Activated naive CD4-positive, alpha-beta T cell treated with anti-CD3 and anti-CD28 coated beads, Interleukin-2, amount 10 ng/mL, durations not matched to agents 7 days and 5 days (primary cell): ENCODE measurements around the gene DPEP1.
"Not testable (repeated sequence)": the region's sequence is repeated elsewhere in the genome, so short reads cannot be mapped to it uniquely, and the experiment has no call there.

Source experiments
- CTCF ChIA-PET: fragments of 350-600 bp; sonication (Branson Sonifier 250); formaldehyde crosslinking; loops from one replicate; lab custom pipeline; 2021; ENCODE audit warnings: antibody characterized with exemption; lab: Charles Lee
- DNase-seq: peaks from one replicate; pipeline ENCODE4 v3.0.0-alpha.2; 2020
- H3K27ac Mint-ChIP-seq: one replicate; pipeline ENCODE4 v1.8.0; 2021; ENCODE audit warnings: mild to moderate bottlenecking, moderate library complexity, mixed read lengths
- H3K27me3 Mint-ChIP-seq: one replicate; pipeline ENCODE4 v1.8.0; 2021; ENCODE audit warnings: mild to moderate bottlenecking, mixed read lengths
- H3K36me3 Mint-ChIP-seq: one replicate; pipeline ENCODE4 v1.8.0; 2021; ENCODE audit warnings: mixed read lengths
- H3K4me1 Mint-ChIP-seq: one replicate; pipeline ENCODE4 v1.8.0; 2021; ENCODE audit warnings: mixed read lengths
- H3K4me3 Mint-ChIP-seq: one replicate; pipeline ENCODE4 v1.8.0; 2021; ENCODE audit warnings: mild to moderate bottlenecking, moderate library complexity, mixed read lengths
- H3K9me3 Mint-ChIP-seq: one replicate; pipeline ENCODE4 v1.8.0; 2021; ENCODE audit warnings: mixed read lengths

Gene DPEP1

DNA sequence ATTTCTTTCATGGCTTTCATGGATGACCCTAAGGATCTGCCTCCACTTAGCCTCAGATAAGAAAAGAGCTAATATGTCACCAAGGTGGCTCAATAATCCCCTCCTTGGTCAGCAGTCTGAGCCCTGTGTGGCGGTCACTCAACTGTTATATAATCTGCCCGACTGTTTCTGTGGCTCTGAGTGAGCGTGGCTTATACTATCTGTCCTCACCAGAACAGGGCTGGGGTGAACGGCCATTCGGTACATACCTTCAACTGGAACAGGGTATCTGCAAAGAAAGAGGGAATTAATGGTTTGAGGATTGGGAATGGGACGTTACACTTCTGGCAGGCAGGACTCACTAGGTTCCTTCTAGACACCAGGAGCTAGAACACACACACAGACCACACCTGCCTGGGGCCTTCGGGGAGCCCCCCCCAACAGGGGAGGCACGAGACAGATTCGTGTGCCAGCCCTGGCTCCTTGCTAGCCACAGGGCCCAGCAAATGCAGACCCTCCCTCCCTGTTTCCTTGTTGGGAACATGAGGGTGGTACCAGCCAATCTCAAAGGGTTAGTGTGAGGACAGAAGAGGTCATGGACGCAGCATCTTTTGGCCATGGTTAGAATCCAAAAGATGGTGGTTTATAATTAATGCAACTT, 40.3 kb downstream of the DPEP1 start:
- Mint-ChIP-seq H3K27me3 (no peaks in the 10 kb centered on the region), H3K4me3 (no peak overlapping the region), H3K4me1 (peaks cover 33% of the 10 kb centered on the region), H3K27ac (no peak overlapping the region), H3K36me3 (peaks cover 23% of the 10 kb centered on the region), H3K9me3 (no peaks in the 10 kb centered on the region)
- no peak for DNase-seq
- CTCF ChIA-PET, result interaction anchor here (1.6 kb wide), 1 partner anchor 13 kb away, joined by 4 read pairs; no protein-coding TSS in a partner anchor

GRCh38 chr16:89655062-89655643, 41.7 kb downstream of the DPEP1 start:
- Mint-ChIP-seq H3K36me3 (peaks cover 16% of the 10 kb centered on the region), H3K4me1 (peaks cover 40% of the 10 kb centered on the region), H3K27ac (peak overlapping the region; percentile 77), H3K9me3 (no peaks in the 10 kb centered on the region), H3K27me3 (no peaks in the 10 kb centered on the region), H3K4me3 (peak overlapping the region; percentile 38)
- peak; percentile 11 for DNase-seq
- CTCF ChIA-PET, result interaction anchor here (0.6 to 1.6 kb wide), 4 partner anchors 14 to 163 kb away, joined by 3 to 4 read pairs (median 3); no protein-coding TSS in a partner anchor

GRCh38 chr16:89656435-89657121, 43.1 kb downstream of the DPEP1 start:
- CTCF ChIA-PET, result interaction anchor here (3.7 kb wide), 1 partner anchor 43 kb away, joined by 13 read pairs; no protein-coding TSS in a partner anchor
- Mint-ChIP-seq H3K36me3 (peaks cover 26% of the 10 kb centered on the region), H3K27ac (peak overlapping the region; percentile 84), H3K9me3 (no peaks in the 10 kb centered on the region), H3K4me1 (peaks cover 42% of the 10 kb centered on the region), H3K27me3 (no peaks in the 10 kb centered on the region), H3K4me3 (peak overlapping the region; percentile 93)
- DNase-seq, result no peak

GRCh38 chr16:89657442-89658220, 44.2 kb downstream of the DPEP1 start, which contains the start of the genes CHMP1A and SPATA33:
Gene CHMP1A (minus strand): TSS chr16:89657708. CDS start chr16:89657588, 120 bp downstream.
Gene SPATA33 (plus strand): TSS chr16:89657836. CDS start chr16:89657912, 76 bp downstream.
- CTCF ChIA-PET, result interaction anchor here (3.7 kb wide), 1 partner anchor 42 kb away, joined by 13 read pairs; no protein-coding TSS in a partner anchor
- Mint-ChIP-seq H3K4me3 (peak within 1 kb of the TSS; percentile 93), H3K4me1 (peaks cover 42% of the 10 kb centered on the region), H3K9me3 (no peaks in the 10 kb centered on the region), H3K36me3 (peaks cover 28% of the 10 kb centered on the region), H3K27ac (peak within 1 kb of the TSS; percentile 84), H3K27me3 (no peaks in the 10 kb centered on the region)
- peak; percentile 93 for DNase-seq

DNA sequence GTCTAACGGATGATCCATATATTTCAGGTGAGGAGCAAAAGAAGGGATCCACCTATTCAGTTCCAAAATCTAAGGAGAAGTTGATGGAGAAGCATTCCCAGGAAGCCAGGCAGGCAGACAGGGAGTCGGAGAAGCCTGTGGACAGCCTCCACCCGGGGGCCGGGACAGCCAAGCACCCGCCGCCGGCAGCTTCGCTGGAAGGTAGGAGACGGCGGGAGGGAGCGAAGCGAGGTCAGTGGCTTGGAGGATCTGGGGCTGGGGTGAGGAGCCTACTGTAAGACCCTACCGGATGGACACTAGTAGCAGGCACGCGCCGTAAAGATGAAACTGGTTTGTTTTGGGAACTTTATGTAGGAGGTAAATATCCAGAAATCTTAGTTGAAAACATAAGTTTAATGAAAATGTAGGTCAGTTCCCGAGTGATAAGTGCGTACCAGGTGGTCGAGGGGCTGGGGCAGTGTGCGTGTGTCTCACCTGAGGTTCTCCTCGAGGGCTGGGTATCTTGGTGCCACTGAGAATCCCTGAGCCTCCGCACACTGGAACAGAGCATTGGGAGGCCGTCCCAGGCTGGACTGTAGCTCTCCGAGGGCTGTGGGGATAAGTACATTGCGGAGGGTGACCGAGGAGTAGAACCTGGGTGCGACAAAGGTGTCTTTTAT, 44.9 kb downstream of the DPEP1 start:
- Mint-ChIP-seq H3K36me3 (peaks cover 33% of the 10 kb centered on the region), H3K27ac (peak overlapping the region; percentile 78), H3K9me3 (no peaks in the 10 kb centered on the region), H3K4me3 (peak overlapping the region; percentile 93), H3K27me3 (no peaks in the 10 kb centered on the region), H3K4me1 (peaks cover 42% of the 10 kb centered on the region)
- CTCF ChIA-PET, result interaction anchor here (3.7 kb wide), 1 partner anchor 41 kb away, joined by 13 read pairs; no protein-coding TSS in a partner anchor
- peak; percentile 40 for DNase-seq

GRCh38 chr16:89660146-89660545, 46.7 kb downstream of the DPEP1 start:
- CTCF ChIA-PET, result interaction anchor here (3.7 kb wide), 1 partner anchor 39 kb away, joined by 13 read pairs; no protein-coding TSS in a partner anchor
- Mint-ChIP-seq H3K27me3 (no peaks in the 10 kb centered on the region), H3K9me3 (no peaks in the 10 kb centered on the region), H3K4me1 (peaks cover 31% of the 10 kb centered on the region), H3K36me3 (peaks cover 35% of the 10 kb centered on the region), H3K4me3 (no peak overlapping the region), H3K27ac (no peak overlapping the region)
- no peak for DNase-seq

DNA sequence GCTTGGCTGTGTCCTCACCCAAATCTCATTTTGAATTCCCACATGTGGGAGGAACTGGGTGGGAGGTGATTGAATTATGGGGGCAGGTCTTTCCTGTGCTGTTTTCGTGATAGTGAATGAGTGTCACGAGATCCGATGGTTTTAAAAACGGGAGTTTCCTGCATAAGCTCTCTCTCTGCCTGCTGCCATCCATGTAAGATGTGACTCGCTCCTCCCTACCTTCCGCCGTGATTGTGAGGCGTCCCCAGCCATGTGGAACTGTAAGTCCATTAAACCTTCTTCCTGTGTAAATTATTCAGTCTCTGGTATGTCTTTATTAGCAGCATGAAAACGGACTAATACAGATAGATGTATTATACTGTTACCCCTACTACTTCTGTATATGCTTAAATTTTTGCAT, 47.8 kb downstream of the DPEP1 start:
- CTCF ChIA-PET, result no interaction called here
- Mint-ChIP-seq H3K9me3 (peaks cover 1% of the 10 kb centered on the region), H3K4me3 (no peak overlapping the region)

GRCh38 chr16:89664238-89664637, 50.8 kb downstream of the DPEP1 start:
- CTCF ChIA-PET, H3K27ac Mint-ChIP-seq: not testable (repeated sequence)

More for the DNA sequence above, 47.8 kb downstream of the DPEP1 start:
- peaks cover 20% of the 10 kb centered on the region for H3K4me1 Mint-ChIP-seq
- H3K27ac Mint-ChIP-seq, result no peak overlapping the region
- no peaks in the 10 kb centered on the region for H3K27me3 Mint-ChIP-seq
- no peak for DNase-seq
- H3K36me3 Mint-ChIP-seq, result peaks cover 36% of the 10 kb centered on the region

DNA sequence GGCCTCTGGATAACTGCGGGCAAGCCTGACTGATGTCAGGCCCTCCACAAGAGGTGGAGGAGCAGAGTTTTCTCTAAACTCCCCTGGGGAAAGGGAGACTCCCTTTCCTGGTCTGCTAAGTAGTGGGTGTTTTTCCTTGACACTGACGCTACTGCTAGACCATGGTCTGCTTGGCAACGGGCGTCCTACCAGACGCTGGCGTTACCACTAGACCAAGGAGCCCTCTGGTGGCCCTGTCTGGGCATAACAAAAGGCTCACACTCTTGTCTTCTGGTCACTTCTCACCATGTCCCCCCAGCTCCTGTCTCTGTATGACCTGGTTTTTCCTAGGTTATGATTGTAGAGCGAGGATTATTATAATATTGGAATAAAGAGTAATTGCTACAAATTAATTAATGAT, 53.6 kb downstream of the DPEP1 start:
- CTCF ChIA-PET, DNase-seq, H3K9me3 Mint-ChIP-seq, H3K27me3 Mint-ChIP-seq, H3K27ac Mint-ChIP-seq, H3K4me3 Mint-ChIP-seq: not testable (repeated sequence)
- peaks cover 14% of the 10 kb centered on the region for H3K4me1 Mint-ChIP-seq
- H3K36me3 Mint-ChIP-seq, result peaks cover 19% of the 10 kb centered on the region

More at GRCh38 chr16:89664238-89664637, 50.8 kb downstream of the DPEP1 start:
- H3K27me3 Mint-ChIP-seq, H3K9me3 Mint-ChIP-seq, H3K4me3 Mint-ChIP-seq, DNase-seq: not testable (repeated sequence)
- peaks cover 33% of the 10 kb centered on the region for H3K36me3 Mint-ChIP-seq
- H3K4me1 Mint-ChIP-seq, result peaks cover 17% of the 10 kb centered on the region

- H3K4me3 Mint-ChIP-seq, result no peak overlapping the region
- H3K36me3 Mint-ChIP-seq, result peaks cover 19% of the 10 kb centered on the region
- no peak for DNase-seq
- peaks cover 14% of the 10 kb centered on the region for H3K4me1 Mint-ChIP-seq
- H3K27me3 Mint-ChIP-seq, result no peaks in the 10 kb centered on the region
- no peak overlapping the region for H3K27ac Mint-ChIP-seq
- peaks cover 7% of the 10 kb centered on the region for H3K9me3 Mint-ChIP-seq
- CTCF ChIA-PET, result interaction anchor here (1.5 kb wide), 1 partner anchor 32 kb away, joined by 9 read pairs; no protein-coding TSS in a partner anchor
These were observed 54.2 kb downstream of the DPEP1 start for GRCh38 chr16:89667633-89668032.

DNA sequence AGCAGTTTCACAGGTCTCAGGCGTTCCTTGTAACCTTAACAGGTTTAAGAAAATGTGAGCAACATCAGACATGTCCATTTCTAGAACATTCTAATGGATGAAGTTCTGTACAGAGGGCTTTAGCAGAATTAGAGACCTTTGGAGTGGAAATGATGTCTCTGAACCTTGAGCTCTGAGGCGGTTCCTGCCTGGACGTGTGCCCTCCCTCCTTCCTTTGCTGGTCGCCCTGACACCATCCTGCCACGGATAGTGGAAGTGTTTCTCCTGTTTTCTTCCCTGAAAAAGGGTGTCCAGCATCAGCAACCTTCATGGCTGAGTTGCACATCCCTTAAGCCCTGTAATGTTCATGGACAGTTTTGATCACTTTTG, 55.3 kb downstream of the DPEP1 start:
- no peak for DNase-seq
- Mint-ChIP-seq H3K27ac (no peak overlapping the region), H3K4me3 (no peak overlapping the region), H3K4me1 (peaks cover 14% of the 10 kb centered on the region), H3K36me3 (peaks cover 12% of the 10 kb centered on the region), H3K9me3 (peaks cover 7% of the 10 kb centered on the region), H3K27me3 (no peaks in the 10 kb centered on the region)
- CTCF ChIA-PET, result interaction anchor here (0.6 to 1.5 kb wide), 2 partner anchors 18 to 31 kb away, joined by 3 to 9 read pairs; partner anchors contain the start of gene CDK10

GRCh38 chr16:89669755-89670154, 56.3 kb downstream of the DPEP1 start:
- no peak for DNase-seq
- Mint-ChIP-seq H3K9me3 (peaks cover 7% of the 10 kb centered on the region), H3K4me1 (peaks cover 14% of the 10 kb centered on the region), H3K36me3 (peaks cover 6% of the 10 kb centered on the region), H3K4me3 (no peak overlapping the region), H3K27me3 (no peaks in the 10 kb centered on the region), H3K27ac (no peak overlapping the region)
- CTCF ChIA-PET, result interaction anchor here (1.3 kb wide), 1 partner anchor 191 kb away, joined by 4 read pairs; no protein-coding TSS in a partner anchor
